MM.1S (cell line): ENCODE results near the gene LRP5.

Experiments used
- DNase-seq: peaks from one replicate; pipeline ENCODE4 v3.0.0-alpha.2; 2015
- H2AFZ ChIP-seq: fragments of 300-600 bp; sonication (generic); 2 replicates; pipeline ENCODE4 v1.6.0; 2016; ENCODE audit warnings: antibody characterized with exemption, low read length
- H3F3A ChIP-seq: fragments of 300-600 bp; sonication (generic); 2 replicates; pipeline ENCODE4 v1.6.1; 2016; ENCODE audit warnings: mild to moderate bottlenecking, antibody characterized with exemption, low read length, moderate library complexity, mixed read lengths; ENCODE audit not compliant: insufficient read depth
- H3K27ac ChIP-seq: fragments of 300-600 bp; sonication (generic); 2 replicates; pipeline ENCODE4 v1.5.1; 2016; ENCODE audit warnings: mild to moderate bottlenecking, low read length
- H3K27me3 ChIP-seq: fragments of 300-600 bp; sonication (generic); replicated peaks from 2 replicates; pipeline ENCODE4 v1.6.0; 2016; ENCODE audit warnings: low read length; ENCODE audit not compliant: insufficient read depth
- H3K36me3 ChIP-seq: fragments of 300-600 bp; sonication (generic); replicated peaks from 2 replicates; pipeline ENCODE4 v1.6.1; 2016; ENCODE audit warnings: mild to moderate bottlenecking, low read length, mixed read lengths; ENCODE audit not compliant: insufficient read depth
- H3K4me1 ChIP-seq: fragments of 300-600 bp; sonication (generic); 2 replicates; pipeline ENCODE4 v1.6.1; 2016; ENCODE audit warnings: low read length, mixed read lengths
- H3K4me2 ChIP-seq: fragments of 300-600 bp; sonication (generic); 2 replicates; pipeline ENCODE4 v1.6.0; 2016; ENCODE audit warnings: low read depth, low read length
- H3K4me3 ChIP-seq: fragments of 300-600 bp; sonication (generic); 2 replicates; pipeline ENCODE4 v1.5.1; 2016; ENCODE audit warnings: low read length, mixed read lengths
- H3K79me2 ChIP-seq: fragments of 300-600 bp; sonication (generic); 2 replicates; pipeline ENCODE4 v1.6.1; 2016; ENCODE audit warnings: mixed run types, low read length, mixed read lengths
- H3K9ac ChIP-seq: fragments of 300-600 bp; sonication (generic); 2 replicates; pipeline ENCODE4 v1.6.1; 2016; ENCODE audit warnings: low read length, mixed read lengths
- H3K9me2 ChIP-seq: fragments of 300-600 bp; sonication (generic); replicated peaks from 2 replicates; pipeline ENCODE4 v1.6.1; 2016; ENCODE audit warnings: mild to moderate bottlenecking, low read length, mixed read lengths; ENCODE audit not compliant: insufficient read depth
- H3K9me3 ChIP-seq: fragments of 300-600 bp; sonication (generic); replicated peaks from 2 replicates; pipeline ENCODE4 v1.6.1; 2016; ENCODE audit warnings: mild to moderate bottlenecking, low read length, mixed read lengths; ENCODE audit not compliant: insufficient read depth
- H4K20me1 ChIP-seq: fragments of 300-600 bp; sonication (generic); 2 replicates; pipeline ENCODE4 v1.6.1; 2016; ENCODE audit warnings: mild to moderate bottlenecking, low read length, moderate library complexity, mixed read lengths; ENCODE audit not compliant: insufficient read depth
- EZH2 ChIP-seq: fragments of 300-600 bp; sonication (generic); optimal IDR thresholded peaks from 2 replicates; pipeline ENCODE3; 2017; ENCODE audit warnings: low read depth, mild to moderate bottlenecking, antibody characterized with exemption, low read length, mixed read lengths
- EZH2phosphoT487 ChIP-seq: fragments of 300-600 bp; sonication (generic); IDR thresholded peaks from 2 replicates; pipeline ENCODE4 v1.6.1; 2018; ENCODE audit warnings: antibody characterized with exemption, low read length
- TF ChIP-seq, protein P1 (sequence below): fragments of 300-600 bp; sonication (generic); IDR thresholded peaks from 2 replicates; pipeline ENCODE4 v1.5.1; 2016; ENCODE audit warnings: antibody characterized with exemption, low read length, mixed read lengths

The LRP5 gene

GRCh38 chr11:68390315-68390714 lies 77.9 kb downstream of the LRP5 start:
- Histone ChIP-seq H2AFZ (no peak overlapping the region), H3K9me2 (no peaks in the 10 kb centered on the region), H3K27ac (no peak overlapping the region), H3K4me1 (no peaks in the 10 kb centered on the region), H3F3A (no peaks in the 10 kb centered on the region), H3K27me3 (no peaks in the 10 kb centered on the region), H3K9me3 (no peaks in the 10 kb centered on the region), H3K4me2 (no peak overlapping the region), H3K36me3 (no peaks in the 10 kb centered on the region), H3K9ac (no peak overlapping the region), H4K20me1 (no peaks in the 10 kb centered on the region), H3K4me3 (no peak overlapping the region), H3K79me2 (no peaks in the 10 kb centered on the region)
- TF ChIP-seq, protein P1, sequence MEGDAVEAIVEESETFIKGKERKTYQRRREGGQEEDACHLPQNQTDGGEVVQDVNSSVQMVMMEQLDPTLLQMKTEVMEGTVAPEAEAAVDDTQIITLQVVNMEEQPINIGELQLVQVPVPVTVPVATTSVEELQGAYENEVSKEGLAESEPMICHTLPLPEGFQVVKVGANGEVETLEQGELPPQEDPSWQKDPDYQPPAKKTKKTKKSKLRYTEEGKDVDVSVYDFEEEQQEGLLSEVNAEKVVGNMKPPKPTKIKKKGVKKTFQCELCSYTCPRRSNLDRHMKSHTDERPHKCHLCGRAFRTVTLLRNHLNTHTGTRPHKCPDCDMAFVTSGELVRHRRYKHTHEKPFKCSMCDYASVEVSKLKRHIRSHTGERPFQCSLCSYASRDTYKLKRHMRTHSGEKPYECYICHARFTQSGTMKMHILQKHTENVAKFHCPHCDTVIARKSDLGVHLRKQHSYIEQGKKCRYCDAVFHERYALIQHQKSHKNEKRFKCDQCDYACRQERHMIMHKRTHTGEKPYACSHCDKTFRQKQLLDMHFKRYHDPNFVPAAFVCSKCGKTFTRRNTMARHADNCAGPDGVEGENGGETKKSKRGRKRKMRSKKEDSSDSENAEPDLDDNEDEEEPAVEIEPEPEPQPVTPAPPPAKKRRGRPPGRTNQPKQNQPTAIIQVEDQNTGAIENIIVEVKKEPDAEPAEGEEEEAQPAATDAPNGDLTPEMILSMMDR: no peak
- TF ChIP-seq EZH2 (no peak), EZH2phosphoT487 (no peak)
- DNase-seq: no peak

DNA sequence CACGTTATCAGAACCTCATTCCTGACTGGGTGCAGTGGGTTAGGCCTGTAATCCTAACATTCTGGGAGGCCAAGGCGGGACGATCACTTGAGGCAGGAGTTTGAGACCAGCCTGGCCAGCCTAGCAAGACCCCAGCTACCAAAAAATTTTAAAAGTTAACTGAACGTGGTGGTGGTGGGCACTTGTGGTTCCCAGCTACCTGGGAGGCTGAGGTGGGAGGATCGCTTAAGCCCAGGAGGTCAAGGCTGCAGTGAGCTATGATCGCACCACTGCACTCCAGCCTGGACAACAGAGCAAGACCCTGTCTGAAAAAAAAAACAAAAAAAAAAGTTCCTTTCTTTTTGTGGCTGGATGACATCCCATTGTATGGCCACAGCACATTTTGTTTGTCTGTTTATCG lies 80.4 kb downstream of the LRP5 start:
- no peaks in the 10 kb centered on the region for H3F3A ChIP-seq
- no peak overlapping the region for H3K4me2 ChIP-seq
- H3K79me2 ChIP-seq: no peaks in the 10 kb centered on the region
- H3K4me3 ChIP-seq: no peak overlapping the region
- H3K27me3 ChIP-seq: no peaks in the 10 kb centered on the region
- DNase-seq: no peak
- no peak overlapping the region for H3K9ac ChIP-seq
- H3K36me3 ChIP-seq: no peaks in the 10 kb centered on the region
- H3K9me3 ChIP-seq: no peaks in the 10 kb centered on the region
- no peaks in the 10 kb centered on the region for H3K9me2 ChIP-seq
- no peak overlapping the region for H3K27ac ChIP-seq
- no peaks in the 10 kb centered on the region for H4K20me1 ChIP-seq
- H2AFZ ChIP-seq: no peak overlapping the region
- no peak for TF ChIP-seq EZH2
- TF ChIP-seq, protein P1: no peak
- H3K4me1 ChIP-seq: no peaks in the 10 kb centered on the region

DNA sequence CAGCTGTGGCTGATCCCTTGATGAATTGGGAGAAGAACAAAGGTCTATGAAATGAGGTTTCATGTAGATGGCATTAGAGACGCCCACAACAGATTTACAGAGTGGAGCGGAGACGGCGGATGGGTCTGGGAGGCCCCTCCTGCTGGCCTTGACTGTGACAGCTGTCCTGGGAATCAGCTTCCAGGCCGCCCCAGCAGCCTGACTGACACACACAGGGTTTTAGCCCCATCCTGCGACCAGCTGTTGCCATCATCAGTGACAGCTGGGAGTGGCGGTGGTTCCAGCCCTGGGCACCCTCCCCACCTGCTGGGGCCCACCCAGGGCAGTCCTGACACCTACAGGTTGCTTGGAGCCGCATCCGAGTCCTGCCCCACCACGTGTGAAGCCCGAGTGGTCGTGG lies 84.1 kb downstream of the LRP5 start:
- H3K36me3 ChIP-seq: no peaks in the 10 kb centered on the region
- no peak overlapping the region for H2AFZ ChIP-seq
- no peak overlapping the region for H3K9ac ChIP-seq
- H3K79me2 ChIP-seq: no peaks in the 10 kb centered on the region
- H3K9me3 ChIP-seq: no peaks in the 10 kb centered on the region
- H4K20me1 ChIP-seq: no peaks in the 10 kb centered on the region
- H3K27ac ChIP-seq: no peak overlapping the region
- H3K27me3 ChIP-seq: no peaks in the 10 kb centered on the region
- H3K4me2 ChIP-seq: no peak overlapping the region
- H3K4me1 ChIP-seq: no peaks in the 10 kb centered on the region
- no peaks in the 10 kb centered on the region for H3K9me2 ChIP-seq
- H3F3A ChIP-seq: no peaks in the 10 kb centered on the region
- H3K4me3 ChIP-seq: no peak overlapping the region
- no peak for DNase-seq
- TF ChIP-seq EZH2phosphoT487 (no peak), EZH2 (no peak)
- TF ChIP-seq, protein P1: no peak

DNA sequence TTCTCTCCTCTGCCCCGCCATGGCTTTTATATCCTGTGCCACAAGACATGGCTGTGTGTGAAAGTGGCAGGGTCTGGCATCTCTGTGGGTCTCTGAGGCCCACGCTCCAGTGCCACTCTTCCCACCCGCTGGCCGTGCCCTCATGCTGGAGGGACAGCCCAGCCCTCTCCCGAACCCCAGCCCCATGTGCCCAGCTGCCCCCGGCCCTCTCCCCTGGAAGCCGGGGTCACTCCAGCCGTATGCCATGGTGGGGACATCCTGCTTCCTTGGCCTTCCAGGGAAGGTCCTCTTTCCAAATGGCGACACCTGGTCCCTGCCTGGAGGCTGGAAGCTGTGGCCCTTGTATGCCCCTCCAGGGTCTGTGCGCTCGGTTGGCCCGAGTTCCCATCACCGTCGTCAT lies 84.9 kb downstream of the LRP5 start:
- Histone ChIP-seq H3K27ac (no peak overlapping the region), H3K4me1 (no peaks in the 10 kb centered on the region), H2AFZ (no peak overlapping the region), H3K36me3 (no peaks in the 10 kb centered on the region), H3K9me2 (no peaks in the 10 kb centered on the region), H3K9ac (no peak overlapping the region), H4K20me1 (no peaks in the 10 kb centered on the region), H3F3A (no peaks in the 10 kb centered on the region), H3K79me2 (no peaks in the 10 kb centered on the region), H3K9me3 (no peaks in the 10 kb centered on the region), H3K27me3 (no peaks in the 10 kb centered on the region), H3K4me2 (no peak overlapping the region), H3K4me3 (no peak overlapping the region)
- TF ChIP-seq EZH2: no peak
- TF ChIP-seq, protein P1: no peak
- TF ChIP-seq EZH2phosphoT487: no peak
- no peak for DNase-seq
